RWPE1 (cell line): ENCODE measurements around the gene CNTN5.

Experiments used
- CTCF ChIA-PET: fragments of 350-600 bp; sonication (Branson Sonifier 250); formaldehyde crosslinking; extraction: SDS; loops from one replicate; lab custom pipeline; 2021; lab: Yijun Ruan, JAX
- POLR2A ChIA-PET: fragments of 400-600 bp; formaldehyde crosslinking; extraction: SDS; loops from one replicate; lab custom pipeline; 2020; ENCODE audit warnings: antibody characterized with exemption; ENCODE audit not compliant: low non-redundant PET; lab: Yijun Ruan, JAX
- DNase-seq: peaks from one replicate; pipeline ENCODE4 v3.0.0; 2012; ENCODE audit warnings: low spot score
- H3K27ac ChIP-seq: fragments of 450-650 bp; 2 replicates; pipeline ENCODE4 v1.5.1; 2017
- TF ChIP-seq, protein P1 (sequence below): fragments of 450-650 bp; conservative IDR thresholded peaks from 2 replicates; pipeline ENCODE4 v1.5.1; 2017; ENCODE audit warnings: low read depth, mild to moderate bottlenecking

The CNTN5 gene

DNA sequence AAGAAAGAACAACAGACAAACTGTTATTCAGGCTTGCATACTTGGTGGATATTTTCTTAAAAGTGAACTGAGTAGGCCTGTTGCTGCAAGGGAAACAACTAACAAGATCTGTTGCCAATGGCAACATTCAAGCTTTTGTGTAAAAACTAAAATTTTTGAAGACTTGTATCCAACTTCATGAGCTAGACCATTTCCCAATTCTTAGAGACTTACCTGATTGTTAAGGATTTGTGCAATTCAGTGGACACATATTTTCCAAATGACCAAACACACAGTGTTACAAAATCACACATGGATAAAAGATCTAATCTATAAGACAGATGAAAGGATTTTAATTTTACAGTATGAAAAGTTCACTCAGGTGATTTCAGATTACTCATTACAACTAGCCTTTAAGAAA is 564.1 kb downstream of the CNTN5 start:
- CTCF ChIA-PET, result no interaction called here

GRCh38 chr11:99585606-99586005 is 564.9 kb downstream of the CNTN5 start:
- DNase-seq, result no peak
- POLR2A ChIA-PET, result no interaction called here
- H3K27ac ChIP-seq, result no peak overlapping the region
- CTCF ChIA-PET, result no interaction called here
- TF ChIP-seq, protein P1, sequence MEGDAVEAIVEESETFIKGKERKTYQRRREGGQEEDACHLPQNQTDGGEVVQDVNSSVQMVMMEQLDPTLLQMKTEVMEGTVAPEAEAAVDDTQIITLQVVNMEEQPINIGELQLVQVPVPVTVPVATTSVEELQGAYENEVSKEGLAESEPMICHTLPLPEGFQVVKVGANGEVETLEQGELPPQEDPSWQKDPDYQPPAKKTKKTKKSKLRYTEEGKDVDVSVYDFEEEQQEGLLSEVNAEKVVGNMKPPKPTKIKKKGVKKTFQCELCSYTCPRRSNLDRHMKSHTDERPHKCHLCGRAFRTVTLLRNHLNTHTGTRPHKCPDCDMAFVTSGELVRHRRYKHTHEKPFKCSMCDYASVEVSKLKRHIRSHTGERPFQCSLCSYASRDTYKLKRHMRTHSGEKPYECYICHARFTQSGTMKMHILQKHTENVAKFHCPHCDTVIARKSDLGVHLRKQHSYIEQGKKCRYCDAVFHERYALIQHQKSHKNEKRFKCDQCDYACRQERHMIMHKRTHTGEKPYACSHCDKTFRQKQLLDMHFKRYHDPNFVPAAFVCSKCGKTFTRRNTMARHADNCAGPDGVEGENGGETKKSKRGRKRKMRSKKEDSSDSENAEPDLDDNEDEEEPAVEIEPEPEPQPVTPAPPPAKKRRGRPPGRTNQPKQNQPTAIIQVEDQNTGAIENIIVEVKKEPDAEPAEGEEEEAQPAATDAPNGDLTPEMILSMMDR, result no peak

More for the DNA sequence above, 564.1 kb downstream of the CNTN5 start:
- POLR2A ChIA-PET, result no interaction called here
- DNase-seq, result no peak
- TF ChIP-seq, protein P1, result no peak
- H3K27ac ChIP-seq, result no peak overlapping the region

- TF ChIP-seq, protein P1, result no peak
- no peak overlapping the region for H3K27ac ChIP-seq
- CTCF ChIA-PET, result no interaction called here
- no peak for DNase-seq
- POLR2A ChIA-PET, result no interaction called here
These were observed 569.0 kb downstream of the CNTN5 start for GRCh38 chr11:99589771-99590170.

DNA sequence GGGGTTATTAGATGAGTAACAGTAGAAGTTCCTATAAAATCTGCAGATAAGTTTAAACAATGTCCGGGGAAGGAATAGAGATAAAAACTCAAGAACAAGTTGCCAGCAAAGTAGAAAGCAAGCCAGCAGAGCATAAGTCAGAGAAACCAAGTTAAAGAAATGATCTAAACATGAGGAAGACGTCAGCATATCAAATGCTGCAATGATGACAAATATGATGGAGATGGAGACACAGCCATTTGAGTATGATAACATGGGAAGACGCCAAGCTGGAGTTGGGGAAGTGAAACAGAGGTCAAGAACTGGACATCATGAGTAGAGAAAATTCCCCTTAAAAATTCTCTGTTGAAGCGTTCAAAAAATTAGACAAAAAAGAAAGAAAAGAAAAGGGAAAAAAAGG is 571.5 kb downstream of the CNTN5 start:
- ChIA-PET CTCF (no interaction called here), POLR2A (no interaction called here)
- no peak overlapping the region for H3K27ac ChIP-seq
- DNase-seq, result no peak
- TF ChIP-seq, protein P1, result no peak

- TF ChIP-seq, protein P1, result no peak
- no peak overlapping the region for H3K27ac ChIP-seq
- ChIA-PET CTCF (no interaction called here), POLR2A (no interaction called here)
- DNase-seq, result no peak
These were observed 572.4 kb downstream of the CNTN5 start for GRCh38 chr11:99593197-99593596.

- ChIA-PET CTCF (no interaction called here), POLR2A (no interaction called here)
- H3K27ac ChIP-seq, result no peak overlapping the region
- TF ChIP-seq, protein P1, result no peak
- DNase-seq, result no peak
These were observed 580.4 kb downstream of the CNTN5 start for GRCh38 chr11:99601179-99601578.

GRCh38 chr11:99614352-99614751 is 593.6 kb downstream of the CNTN5 start:
- CTCF ChIA-PET, result interaction anchor here (0.6 to 0.7 kb wide), 2 partner anchors 85 to 428 kb away, joined by 3 read pairs; no protein-coding TSS in a partner anchor
- no peak for DNase-seq
- TF ChIP-seq, protein P1, result no peak

More at GRCh38 chr11:99614352-99614751, 593.6 kb downstream of the CNTN5 start:
- H3K27ac ChIP-seq, result no peak overlapping the region
- POLR2A ChIA-PET, result no interaction called here
